HG03571 (cell line): ENCODE results near the gene TMIGD2.
"Not testable (repeated sequence)": the region's sequence is repeated elsewhere in the genome, so short reads cannot be mapped to it uniquely, and the experiment has no call there.

Experiments
- ATAC-seq: cut with Tn5 transposase; IDR thresholded peaks from one replicate; pipeline ENCODE4 v1.9.1; 2021; ENCODE audit not compliant: unreplicated experiment

The TMIGD2 gene

DNA sequence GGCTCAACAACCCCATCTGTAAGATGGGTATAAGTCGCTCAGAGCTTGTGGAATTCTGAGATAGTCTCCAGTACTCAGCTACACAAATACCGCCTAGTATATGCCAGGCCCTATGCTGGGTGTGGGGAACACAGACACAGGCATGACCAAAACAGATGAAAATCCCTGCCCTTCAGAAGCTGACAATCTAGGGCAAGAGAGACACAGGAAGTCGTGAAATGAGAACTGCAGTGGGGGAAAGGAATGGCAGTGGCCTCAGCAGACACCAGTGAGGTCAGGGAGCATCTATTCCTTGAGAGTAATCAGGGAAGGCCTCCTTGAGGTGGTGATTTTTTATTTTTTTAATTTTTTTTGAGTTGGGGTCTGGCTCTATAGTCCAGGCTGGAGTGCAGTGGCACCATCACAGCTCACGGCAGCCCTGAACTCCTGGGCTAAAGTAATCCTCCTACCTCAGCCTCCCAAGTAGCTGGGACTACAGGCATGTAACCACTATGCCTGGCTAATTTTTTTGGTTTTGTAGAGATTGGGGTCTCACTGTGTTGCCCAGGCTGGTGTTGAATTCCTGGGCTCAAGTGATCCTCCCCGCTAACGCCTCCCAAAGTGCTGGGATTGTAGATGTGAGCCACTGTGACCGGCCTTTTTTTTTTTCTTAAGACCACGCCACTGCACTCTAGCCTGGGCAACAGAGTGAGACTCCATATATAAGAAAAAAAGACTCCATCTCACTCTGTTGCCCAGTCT is 3.2 kb downstream of the TMIGD2 start:
- no peak for ATAC-seq

DNA sequence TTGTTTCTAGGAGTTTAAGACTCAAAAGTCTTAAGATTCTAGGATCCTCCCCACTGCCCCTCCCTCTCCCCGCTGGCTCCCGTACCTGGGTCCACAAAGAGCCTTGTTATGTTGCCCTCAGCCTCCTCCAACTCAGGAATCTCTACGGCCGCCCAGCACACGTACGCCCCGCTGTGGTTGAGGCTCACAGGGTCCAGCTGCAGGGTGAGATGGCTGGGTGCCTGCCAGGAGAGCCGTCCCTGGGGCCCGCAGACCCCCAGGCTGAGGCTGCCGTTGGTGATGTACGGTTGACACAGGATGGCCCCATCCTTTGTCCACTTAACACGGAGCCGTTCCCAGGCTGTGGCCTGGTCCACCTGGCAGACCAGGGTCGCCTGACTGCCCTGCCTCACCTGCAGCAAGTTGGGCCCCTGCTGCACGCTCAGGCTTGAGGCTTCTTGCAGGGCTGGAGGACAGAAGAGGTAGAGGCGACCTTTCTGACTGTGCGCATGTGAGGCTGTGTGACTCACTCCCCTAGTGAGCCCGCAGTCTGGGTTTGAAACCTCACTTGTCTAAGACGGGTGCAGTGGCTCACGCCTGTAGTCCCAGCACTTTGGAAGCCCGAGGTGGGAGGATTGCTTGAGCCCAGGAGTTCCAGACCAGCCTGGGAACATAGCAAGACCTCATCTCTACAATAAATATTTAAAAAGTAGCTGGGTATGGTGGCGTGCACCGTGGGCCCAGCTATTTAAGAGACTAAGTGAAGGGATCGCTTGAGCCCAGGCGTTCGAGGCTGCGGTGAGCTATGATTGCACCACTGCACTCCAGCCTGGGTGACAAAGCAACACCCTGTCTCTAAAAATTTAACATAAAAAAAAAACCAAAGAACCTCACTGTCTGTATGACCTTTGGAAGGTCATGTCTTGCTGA is 4.0 kb downstream of the TMIGD2 start:
- ATAC-seq = no peak

GRCh38 chr19:4295972-4296771 is 6.0 kb downstream of the TMIGD2 start:
- ATAC-seq = no peak

DNA sequence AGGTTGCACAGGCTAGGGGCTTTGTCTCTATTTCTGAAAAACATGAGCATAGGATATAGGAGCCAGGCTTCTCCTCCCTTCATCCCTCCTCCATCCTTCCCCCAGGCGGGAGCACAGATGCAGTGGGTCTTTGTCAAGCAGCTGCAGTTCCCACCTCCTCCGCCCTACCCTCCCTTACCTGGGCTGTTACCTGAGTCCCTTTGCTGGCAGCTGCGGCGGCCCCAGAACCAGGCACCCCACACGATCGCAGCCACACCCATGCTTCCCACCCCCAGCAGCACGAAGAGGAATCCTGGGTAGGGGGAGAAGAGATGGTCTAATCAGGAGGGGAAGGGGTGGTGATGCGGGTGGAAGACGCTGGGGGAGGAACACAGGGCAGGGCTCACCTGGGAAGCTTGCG is 7.8 kb downstream of the TMIGD2 start:
- ATAC-seq = no peak

- ATAC-seq = no peak
Measured at GRCh38 chr19:4292515-4292914, 9.7 kb downstream of the TMIGD2 start.

DNA sequence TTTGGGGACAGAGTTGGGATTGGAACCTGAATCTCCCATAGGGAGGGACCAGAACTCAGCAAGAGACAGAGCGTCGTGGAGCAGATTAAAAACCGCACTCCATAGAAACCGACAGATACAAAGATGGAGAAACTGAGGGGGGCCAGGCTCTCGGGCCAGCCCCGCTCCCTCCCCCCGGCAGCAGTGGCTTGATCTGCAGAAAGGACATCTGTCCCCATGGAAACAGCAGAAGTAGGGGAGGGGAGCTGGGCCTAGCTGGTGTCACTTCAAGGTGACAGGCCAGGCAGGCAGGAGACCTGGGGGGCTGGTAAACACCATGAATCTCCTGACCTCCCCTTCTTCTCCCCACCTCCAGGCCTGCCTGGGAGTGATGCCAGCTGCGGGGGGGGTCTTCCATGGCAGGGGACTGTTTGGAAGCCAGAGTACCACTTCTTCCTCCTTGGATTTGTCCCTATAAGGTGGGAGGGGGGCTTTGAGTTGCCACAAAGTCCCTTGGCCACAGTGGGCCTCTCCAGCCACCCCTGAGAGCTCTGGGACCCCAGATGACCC is 10.9 kb downstream of the TMIGD2 start:
- no peak for ATAC-seq

- ATAC-seq = no peak
Measured at GRCh38 chr19:4288091-4288777, 14.0 kb downstream of the TMIGD2 start.

DNA sequence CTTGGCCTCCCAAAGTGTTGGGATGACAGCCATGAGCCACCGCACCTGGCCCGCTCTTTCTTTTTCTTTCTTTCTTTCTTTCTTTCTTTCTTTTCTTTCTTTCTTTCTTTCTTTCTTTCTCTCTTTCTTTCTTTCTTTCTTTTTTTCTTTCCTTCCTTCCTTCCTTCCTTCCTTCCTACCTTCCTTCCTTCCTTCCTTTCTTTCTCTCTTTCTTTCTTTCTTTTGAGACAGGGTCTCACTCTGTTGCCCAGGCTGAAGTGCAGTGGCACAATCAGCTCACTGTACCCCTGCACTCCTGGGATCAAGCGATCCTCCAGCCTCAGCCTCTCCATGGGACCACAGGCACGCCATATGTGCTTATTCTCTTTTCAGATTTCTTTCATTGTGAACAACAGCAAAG is 16.0 kb downstream of the TMIGD2 start:
- not testable (repeated sequence) for ATAC-seq

DNA sequence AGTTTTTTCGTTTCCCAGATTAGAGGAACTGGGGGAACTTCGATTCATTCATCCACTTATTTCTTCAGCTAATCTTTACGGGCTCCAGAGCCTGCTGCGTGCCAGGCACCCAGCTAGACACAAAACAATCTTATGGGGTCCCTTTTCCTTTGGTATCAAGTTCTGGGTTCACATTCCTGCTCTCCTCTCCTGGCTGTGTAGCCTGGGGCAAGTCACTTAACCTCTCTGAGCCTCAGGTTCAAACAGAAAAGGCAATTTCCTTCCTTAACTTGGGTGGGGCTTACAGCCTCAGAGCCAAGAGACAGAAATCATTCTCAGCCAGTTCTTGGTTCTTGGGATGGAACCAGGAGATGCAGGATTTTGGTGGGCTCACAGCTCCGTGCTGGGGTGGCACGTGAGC is 17.2 kb downstream of the TMIGD2 start:
- ATAC-seq = no peak

GRCh38 chr19:4284176-4284958 is 17.8 kb downstream of the TMIGD2 start:
- ATAC-seq = no peak

DNA sequence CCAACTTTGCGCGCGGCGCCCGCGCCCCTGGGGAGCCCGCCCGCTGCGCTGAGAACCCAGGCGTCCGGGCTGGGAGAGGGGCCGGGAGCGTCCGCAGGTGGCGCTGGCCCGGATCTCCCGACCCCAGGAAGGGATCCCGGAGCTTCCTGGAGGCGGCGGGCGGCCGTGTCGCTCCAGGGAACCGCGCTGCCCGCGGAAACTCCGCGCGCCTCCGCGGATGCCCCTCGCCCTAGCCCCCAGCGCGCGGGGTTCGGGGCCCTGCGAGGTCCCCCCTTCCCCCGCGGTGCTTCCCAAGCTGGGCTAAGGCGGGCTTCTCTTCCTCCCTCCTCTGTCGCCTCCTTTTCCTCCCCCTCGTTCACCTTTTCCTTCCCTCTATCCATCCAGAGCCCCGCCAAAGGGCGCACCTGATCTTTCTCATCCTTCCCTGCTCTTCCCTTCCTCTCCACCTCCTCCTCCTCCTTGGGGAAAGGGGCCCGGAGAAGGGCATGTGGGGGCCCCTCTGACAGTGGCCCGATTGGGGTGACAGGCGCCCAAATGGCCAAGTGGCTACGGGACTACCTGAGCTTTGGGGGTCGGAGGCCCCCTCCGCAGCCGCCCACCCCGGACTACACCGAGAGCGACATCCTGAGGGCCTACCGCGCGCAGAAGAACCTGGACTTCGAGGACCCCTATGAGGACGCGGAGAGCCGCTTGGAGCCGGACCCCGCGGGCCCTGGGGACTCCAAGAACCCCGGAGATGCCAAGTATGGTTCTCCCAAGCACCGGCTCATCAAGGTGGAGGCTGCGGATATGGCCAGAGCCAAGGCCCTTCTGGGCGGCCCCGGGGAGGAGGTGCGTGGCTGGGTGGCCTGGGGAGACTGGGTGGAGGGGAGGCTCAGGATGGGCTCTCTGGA is 22.4 kb downstream of the TMIGD2 start:
- ATAC-seq = no peak

DNA sequence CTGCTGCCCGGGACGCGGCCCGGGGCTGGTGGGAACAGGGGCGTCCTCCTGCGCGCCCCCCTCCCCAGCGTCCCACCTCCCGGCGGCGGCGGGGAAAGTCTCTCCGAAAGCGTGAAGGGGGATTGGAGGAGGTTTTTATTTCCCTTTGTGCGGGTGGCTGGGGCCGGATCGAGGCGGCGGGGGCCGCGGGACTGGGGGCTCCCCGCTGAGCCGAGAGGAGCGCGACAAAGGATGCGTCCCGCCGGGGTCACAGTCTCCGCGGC is 23.0 kb downstream of the TMIGD2 start:
- no peak for ATAC-seq

DNA sequence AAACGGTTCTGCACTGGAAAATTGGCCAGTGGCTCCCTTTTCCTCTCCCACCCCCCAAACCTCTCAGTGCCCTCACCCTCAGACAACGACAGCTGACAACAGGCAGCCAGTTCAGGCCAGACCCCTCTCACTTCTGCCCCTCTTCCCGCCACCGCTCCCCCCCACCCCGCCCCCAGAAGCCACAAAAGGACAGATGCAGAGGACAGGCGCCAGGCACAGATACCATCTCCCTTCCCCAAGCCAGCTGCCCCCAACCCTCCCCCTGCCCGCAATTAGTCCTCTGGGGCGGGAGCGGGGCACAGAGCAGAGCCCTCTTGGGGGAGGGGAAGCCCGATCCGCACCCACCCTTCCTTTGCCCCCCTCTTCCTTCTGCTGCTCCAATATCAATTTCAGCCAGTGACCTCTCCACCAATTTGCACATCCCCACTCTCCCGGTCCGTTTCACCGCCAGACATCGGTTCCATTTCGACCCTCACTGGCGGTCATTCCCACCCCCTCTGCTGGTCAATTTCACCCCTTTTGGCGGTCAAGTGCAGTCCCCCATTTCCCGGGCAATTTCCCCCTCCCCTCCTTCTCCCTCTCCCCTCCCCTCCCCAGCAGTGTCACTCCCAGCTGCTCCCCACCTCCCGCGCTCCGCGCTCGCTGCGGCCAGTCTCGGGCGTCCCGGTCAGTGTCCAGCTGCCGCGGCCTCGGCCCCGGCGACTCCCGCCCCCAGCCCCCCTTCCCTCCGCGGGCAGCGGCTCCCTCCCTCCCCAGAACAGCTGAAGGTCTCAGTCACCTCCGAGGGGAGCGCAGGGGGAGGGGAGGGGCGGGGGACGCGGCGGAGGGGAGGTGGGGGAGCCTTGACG is 23.5 kb downstream of the TMIGD2 start, which contains the start of gene SHD:
Gene SHD, plus strand, starts transcription at position 848 of the 848 bp plus-strand sequence. CDS start 798 bp downstream, outside the sequence.
- no peak for ATAC-seq

DNA sequence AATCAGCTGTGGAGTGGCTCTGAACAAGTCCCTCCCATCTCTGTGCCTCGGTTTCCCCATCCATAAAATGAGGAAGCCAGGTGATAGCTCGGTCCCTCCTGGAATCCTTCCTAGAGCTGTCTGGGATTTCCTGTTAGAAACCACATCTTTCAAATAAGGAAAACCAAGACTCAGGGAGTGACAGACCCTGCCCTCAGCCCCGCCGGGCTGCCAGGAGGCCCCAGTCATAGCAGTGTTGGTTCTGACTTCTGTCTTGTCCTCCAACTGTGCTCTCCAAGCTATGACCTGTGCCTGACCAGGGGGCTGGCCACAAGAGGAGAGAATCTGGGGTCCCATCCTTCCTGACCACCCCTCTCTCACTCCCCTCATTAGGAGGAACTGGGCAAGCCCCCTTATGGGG is 24.2 kb downstream of the TMIGD2 start:
- no peak for ATAC-seq

DNA sequence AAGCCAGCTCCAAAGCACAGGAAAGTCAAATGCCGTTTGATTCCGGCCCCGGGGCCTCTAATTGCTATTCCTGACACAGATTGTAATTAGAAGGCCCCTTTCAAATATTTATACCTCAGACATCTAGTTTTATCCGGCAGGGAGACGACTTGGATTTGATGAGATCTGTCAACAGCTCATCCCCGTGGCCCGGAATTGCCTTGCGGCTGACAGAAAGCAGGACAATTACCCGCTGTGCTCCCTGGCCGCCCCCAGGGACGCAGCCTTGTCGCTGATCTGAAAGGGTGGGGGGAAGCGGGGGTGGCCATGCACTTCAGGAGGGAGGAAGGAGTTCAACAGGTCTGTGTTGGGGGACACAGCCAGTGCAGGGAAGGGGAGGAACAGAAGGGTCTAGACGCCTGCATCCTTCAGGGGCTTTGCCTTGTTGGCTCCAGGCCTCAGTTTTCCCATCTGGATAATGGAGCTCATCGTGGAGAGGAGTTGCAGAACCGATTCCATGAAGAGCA is 24.9 kb downstream of the TMIGD2 start:
- no peak for ATAC-seq

DNA sequence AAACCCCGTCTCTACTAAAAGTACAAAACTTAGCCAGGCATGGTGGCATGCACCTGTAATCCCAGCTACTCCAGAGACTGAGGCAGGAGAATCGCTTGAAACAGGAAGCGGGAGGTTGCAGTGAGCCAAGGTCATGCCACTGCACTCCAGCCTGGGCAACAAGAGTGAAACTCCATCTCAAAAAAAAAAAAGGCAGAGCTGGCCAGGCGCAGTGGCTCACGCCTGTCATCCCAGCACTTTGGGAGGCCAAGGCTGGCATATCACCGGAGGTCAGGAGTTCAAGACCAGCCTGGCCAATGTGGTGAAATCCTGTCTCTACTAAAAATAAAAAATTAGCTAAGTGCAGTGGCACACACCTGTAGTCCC is 27.9 kb downstream of the TMIGD2 start:
- not testable (repeated sequence) for ATAC-seq

GRCh38 chr19:4272894-4273293 is 29.3 kb downstream of the TMIGD2 start:
- ATAC-seq = no peak
